Breast epithelium (tissue), 4 donors: ENCODE measurements around the gene MGARP. TPM values are rescaled to one million over a fixed set of nuclear protein-coding genes. Genes with fewer than 3 reads are reported as not detected.

ENCODE experiments used
- DNase-seq, 2 donors: peaks; one replicate each; pipeline ENCODE4 v3.0.0-alpha.2; 2019; ENCODE audit warnings: low spot score in 2 of 2
- H3K27ac ChIP-seq, 2 donors: fragments of 200-600 bp; sonication (generic) in 1 of 2; one replicate each; pipeline ENCODE4 v1.5.1; 2016 to 2019; ENCODE audit warnings: mild to moderate bottlenecking in 1 of 2
- H3K27me3 ChIP-seq, 2 donors: fragments of 200-600 bp; sonication (generic) in 1 of 2; one replicate each; pipeline versions ENCODE4 v1.5.1 to v1.6.0; 2017 to 2019; ENCODE audit warnings: control low read depth in 1 of 2, mild to moderate bottlenecking in 1 of 2
- H3K36me3 ChIP-seq: fragments of 200-600 bp; one replicate; pipeline ENCODE4 v1.5.1; 2019
- H3K4me1 ChIP-seq, 2 donors: fragments of 200-600 bp; sonication (generic); one replicate each; pipeline ENCODE4 v1.5.1; 2016 to 2019; ENCODE audit warnings: control low read depth in 1 of 2
- H3K4me3 ChIP-seq, 3 donors: fragments of 200-600 bp; sonication (generic); 1 replicate in 2 of 3; 2 replicates in 1 of 3; pipeline ENCODE4 v1.5.1; 2016 to 2019; ENCODE audit warnings: mild to moderate bottlenecking in 3 of 3, moderate library complexity in 2 of 3
- H3K9me3 ChIP-seq, 2 donors: fragments of 200-600 bp; sonication (generic) in 1 of 2; one replicate each; pipeline ENCODE4 v1.5.1; 2016 to 2019; ENCODE audit warnings: control low read depth in 1 of 2
- POLR2A ChIP-seq: fragments of 450-650 bp; IDR thresholded peaks from one replicate; pipeline ENCODE4 v1.6.1; 2016; ENCODE audit warnings: antibody characterized with exemption, mild to moderate bottlenecking, moderate library complexity
- POLR2AphosphoS5 ChIP-seq, 3 donors: sonication (generic); formaldehyde crosslinking; IDR thresholded peaks; one replicate each; pipeline ENCODE4 v1.6.1; 2017; ENCODE audit warnings: antibody characterized with exemption in 3 of 3
- intact Hi-C: fragments of 100-400 bp; cut with DNase I; formaldehyde crosslinking; loops from one replicate; pipeline ENCODE4 v1.15.1; 2023; ENCODE audit warnings: low total_unique reads
- total RNA-seq, 3 donors: library from RNA; depleted of rRNA; stranded (reverse); fragments of >200 nt; gene quantifications; one replicate each; pipeline ENCODE4 v1.1.0, GENCODE V29; 2016
- TF ChIP-seq, protein P1 (sequence below), 3 donors: fragments of 450-650 bp; IDR thresholded peaks; one replicate each; pipeline ENCODE4 v1.5.1; 2016 to 2017; ENCODE audit warnings: antibody characterized with exemption in 3 of 3, mild to moderate bottlenecking in 3 of 3, moderate library complexity in 3 of 3

The MGARP gene
- total RNA-seq, 3 donors from 2014 or later, result 1.6 to 3.8 TPM; not detected in 1

GRCh38 chr4:139222215-139222614, 57.8 kb downstream of the MGARP start:
- no peak overlapping the region for H3K4me3 ChIP-seq
- H3K27ac ChIP-seq, result no peak overlapping the region
- H3K27me3 ChIP-seq, result no peaks in the 10 kb centered on the region
- TF ChIP-seq, protein P1, sequence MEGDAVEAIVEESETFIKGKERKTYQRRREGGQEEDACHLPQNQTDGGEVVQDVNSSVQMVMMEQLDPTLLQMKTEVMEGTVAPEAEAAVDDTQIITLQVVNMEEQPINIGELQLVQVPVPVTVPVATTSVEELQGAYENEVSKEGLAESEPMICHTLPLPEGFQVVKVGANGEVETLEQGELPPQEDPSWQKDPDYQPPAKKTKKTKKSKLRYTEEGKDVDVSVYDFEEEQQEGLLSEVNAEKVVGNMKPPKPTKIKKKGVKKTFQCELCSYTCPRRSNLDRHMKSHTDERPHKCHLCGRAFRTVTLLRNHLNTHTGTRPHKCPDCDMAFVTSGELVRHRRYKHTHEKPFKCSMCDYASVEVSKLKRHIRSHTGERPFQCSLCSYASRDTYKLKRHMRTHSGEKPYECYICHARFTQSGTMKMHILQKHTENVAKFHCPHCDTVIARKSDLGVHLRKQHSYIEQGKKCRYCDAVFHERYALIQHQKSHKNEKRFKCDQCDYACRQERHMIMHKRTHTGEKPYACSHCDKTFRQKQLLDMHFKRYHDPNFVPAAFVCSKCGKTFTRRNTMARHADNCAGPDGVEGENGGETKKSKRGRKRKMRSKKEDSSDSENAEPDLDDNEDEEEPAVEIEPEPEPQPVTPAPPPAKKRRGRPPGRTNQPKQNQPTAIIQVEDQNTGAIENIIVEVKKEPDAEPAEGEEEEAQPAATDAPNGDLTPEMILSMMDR (IDR thresholded peaks at IDR 0.05), result no peak
- TF ChIP-seq POLR2A, result no peak
- TF ChIP-seq POLR2AphosphoS5 (IDR thresholded peaks at IDR 0.05), result no peak
- no peaks in the 10 kb centered on the region for H3K4me1 ChIP-seq
- no peak for DNase-seq
- intact Hi-C loops, result no loop called here
- no peaks in the 10 kb centered on the region for H3K9me3 ChIP-seq
- no peaks in the 10 kb centered on the region for H3K36me3 ChIP-seq

GRCh38 chr4:139221687-139222086, 58.3 kb downstream of the MGARP start:
- Histone ChIP-seq H3K4me3 (no peak overlapping the region), H3K9me3 (no peaks in the 10 kb centered on the region), H3K27me3 (no peaks in the 10 kb centered on the region), H3K4me1 (no peaks in the 10 kb centered on the region), H3K27ac (no peak overlapping the region), H3K36me3 (no peaks in the 10 kb centered on the region)
- DNase-seq, result no peak
- intact Hi-C loops, result no loop called here
- TF ChIP-seq POLR2AphosphoS5 (IDR thresholded peaks at IDR 0.05) (no peak), POLR2A (no peak)
- TF ChIP-seq, protein P1 (IDR thresholded peaks at IDR 0.05), result no peak

- Histone ChIP-seq H3K9me3 (no peaks in the 10 kb centered on the region), H3K36me3 (no peaks in the 10 kb centered on the region)
- intact Hi-C loops, result no loop called here
These were observed 60.5 kb downstream of the MGARP start for GRCh38 chr4:139219450-139220055.

More at GRCh38 chr4:139219450-139220055, 60.5 kb downstream of the MGARP start:
- Histone ChIP-seq H3K4me1 (no peaks in the 10 kb centered on the region), H3K27me3 (no peaks in the 10 kb centered on the region), H3K27ac (no peak overlapping the region), H3K4me3 (no peak overlapping the region)
- no peak for DNase-seq
- no peak for TF ChIP-seq POLR2AphosphoS5 (IDR thresholded peaks at IDR 0.05)
- TF ChIP-seq, protein P1 (IDR thresholded peaks at IDR 0.05), result no peak
- no peak for TF ChIP-seq POLR2A

Other genes starting within 250 kb of the MGARP start
- gene ELF2, start 103.0 kb downstream of the MGARP start, total RNA-seq, result 100 to 1,000 TPM in 1 of 3 donors, 10 to 100 TPM in 2; 59.4 to 106 (median 67.2) TPM
- gene NAA15, start 21.3 kb upstream of the MGARP start, total RNA-seq, result 10 to 100 TPM; 28.5 to 49.9 (median 34.1) TPM
- gene NDUFC1, start 22.3 kb upstream of the MGARP start, total RNA-seq, result 10 to 100 TPM; 26.2 to 42.7 (median 35.0) TPM
- 10 to 100 TPM; 13.1 to 15.8 (median 13.4) TPM for gene RAB33B, start 173.9 kb upstream of the MGARP start, total RNA-seq